Caco-2 (cell line): ENCODE data around the gene STAC2. TPM values are rescaled to one million over a fixed set of nuclear protein-coding genes. Genes with fewer than 3 reads are reported as not detected.

ENCODE experiments used
- BruUV-seq: library from RNA; stranded (reverse); fragments of 400-500 nt; replicated peaks from 2 replicates; lab custom pipeline; 2021; lab: Mats Ljungman, UMichigan
- CTCF ChIA-PET: fragments of 300-600 bp; sonication (Branson Sonifier 250); formaldehyde crosslinking; loops from one replicate; lab custom pipeline; 2022; ENCODE audit warnings: antibody characterized with exemption; lab: Charles Lee
- POLR2A ChIA-PET: fragments of 300-600 bp; sonication (Branson Sonifier 250); formaldehyde crosslinking; loops from one replicate; lab custom pipeline; 2022; ENCODE audit warnings: antibody characterized with exemption; lab: Charles Lee
- DNase-seq, 2 experiments: peaks; one replicate each; pipeline versions ENCODE4 v3.0.0 to v3.0.0-alpha.2; 2020 to 2022
- H3K27me3 ChIP-seq: replicated peaks from 2 replicates; pipeline ENCODE4 v1.6.0; 2011; ENCODE audit warnings: low read length; ENCODE audit not compliant: control insufficient read depth, insufficient read depth
- H3K36me3 ChIP-seq: 2 replicates; pipeline ENCODE4 v1.5.1; 2011; ENCODE audit warnings: low read length; ENCODE audit not compliant: control insufficient read depth, insufficient read depth
- H3K4me1 ChIP-seq: fragments of 250-450 bp; sonication (Bioruptor Pico); 2 replicates; pipeline ENCODE4 v1.5.1; 2020; ENCODE audit warnings: mild to moderate bottlenecking
- H3K4me3 ChIP-seq: 2 replicates; pipeline ENCODE4 v1.5.1; 2011; ENCODE audit warnings: low read depth, mild to moderate bottlenecking, control low read depth, low read length
- H3K9me3 ChIP-seq: fragments of 250-450 bp; sonication (Bioruptor Pico); 2 replicates; pipeline ENCODE4 v1.5.1; 2020; ENCODE audit warnings: mild to moderate bottlenecking, moderate library complexity
- H3K27ac Mint-ChIP-seq: one replicate; pipeline ENCODE4 v1.8.0; 2022; ENCODE audit warnings: mixed read lengths; ENCODE audit not compliant: unreplicated experiment
- H3K27me3 Mint-ChIP-seq: one replicate; pipeline ENCODE4 v1.8.0; 2022; ENCODE audit warnings: mixed read lengths; ENCODE audit not compliant: insufficient read depth, unreplicated experiment
- H3K36me3 Mint-ChIP-seq: one replicate; pipeline ENCODE4 v1.8.0; 2022; ENCODE audit warnings: mild to moderate bottlenecking, mixed read lengths; ENCODE audit not compliant: insufficient read depth, unreplicated experiment
- H3K4me1 Mint-ChIP-seq: one replicate; pipeline ENCODE4 v1.8.0; 2022; ENCODE audit warnings: low read depth, mixed read lengths; ENCODE audit not compliant: unreplicated experiment
- H3K4me3 Mint-ChIP-seq: one replicate; pipeline ENCODE4 v1.8.0; 2022; ENCODE audit warnings: mild to moderate bottlenecking, moderate library complexity, mixed read lengths; ENCODE audit not compliant: unreplicated experiment
- H3K9me3 Mint-ChIP-seq: one replicate; pipeline ENCODE4 v1.8.0; 2022; ENCODE audit warnings: mixed read lengths; ENCODE audit not compliant: unreplicated experiment
- intact Hi-C: fragments of 100-400 bp; cut with micrococcal nuclease; formaldehyde crosslinking; loops from one replicate; pipeline ENCODE4 v1.10.0; 2022; ENCODE audit not compliant: unreplicated experiment
- total RNA-seq: library from RNA; stranded (reverse); gene quantifications from 2 replicates; pipeline ENCODE4 v1.2.3, GENCODE V29; 2022
- TF ChIP-seq, protein P1 (sequence below), 2 experiments: fragments of 200-600 bp in 1 of 2; IDR thresholded peaks; 1 replicate in 1 of 2; 2 replicates in 1 of 2; pipeline versions ENCODE4 v1.5.1 to v1.8.0; 2011 to 2022; ENCODE audit warnings: antibody characterized with exemption in 1 of 2, control low read depth in 1 of 2, inconsistent platforms in 1 of 2, low read depth in 1 of 2, low read length in 1 of 2, mild to moderate bottlenecking in 1 of 2, moderate library complexity in 1 of 2; ENCODE audit not compliant: insufficient read depth in 1 of 2, severe bottlenecking in 1 of 2, unreplicated experiment in 1 of 2

Gene STAC2
- total RNA-seq, 1 experiment from 2014 or later, result 0.09 TPM

DNA sequence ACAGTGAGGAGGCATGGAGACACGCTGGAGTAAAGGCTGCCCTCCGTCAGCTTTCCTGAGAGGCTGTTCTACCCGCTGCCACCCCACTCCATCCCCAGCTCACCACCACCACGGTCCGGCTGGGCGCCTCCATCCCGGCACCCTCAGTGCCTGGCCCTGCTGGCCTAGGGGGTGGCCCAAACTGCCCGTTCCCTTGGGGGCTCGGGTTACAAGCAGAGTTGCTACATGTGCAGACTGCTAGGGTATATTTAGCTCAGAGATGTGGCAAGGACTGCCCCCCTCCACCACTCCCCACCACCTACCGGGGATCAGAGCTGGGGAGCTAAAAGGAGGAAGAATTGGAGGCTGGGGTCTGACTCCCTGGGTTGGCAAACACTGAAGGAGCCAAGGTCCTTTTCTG, 32.4 kb downstream of the STAC2 start:
- ChIA-PET POLR2A (no interaction called here), CTCF (no interaction called here)
- DNase-seq, result no peak

DNA sequence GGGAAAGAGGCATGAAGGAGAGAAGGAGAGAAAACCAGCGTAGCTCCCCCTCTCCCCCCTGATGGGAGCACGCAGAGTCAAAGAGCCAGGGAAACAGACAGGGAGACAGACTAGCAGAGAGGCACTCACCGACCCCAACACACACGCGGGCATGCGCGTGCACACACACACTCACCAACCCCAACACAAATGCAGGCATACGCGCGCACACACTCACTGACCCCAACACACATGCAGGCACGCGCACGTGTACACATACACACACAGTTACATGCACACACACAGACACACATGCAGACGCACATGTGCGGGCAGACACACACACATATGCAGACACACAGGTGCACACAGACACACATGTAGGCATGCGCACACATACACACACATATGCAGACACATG, 32.8 kb downstream of the STAC2 start:
- H3K27ac Mint-ChIP-seq, result no peak overlapping the region
- CTCF ChIA-PET, result no interaction called here
- H3K9me3 Mint-ChIP-seq, result no peaks in the 10 kb centered on the region
- H3K4me1 ChIP-seq, result peaks cover 6% of the 10 kb centered on the region; the same call in 1 of the 2 replicates
- TF ChIP-seq, protein P1, sequence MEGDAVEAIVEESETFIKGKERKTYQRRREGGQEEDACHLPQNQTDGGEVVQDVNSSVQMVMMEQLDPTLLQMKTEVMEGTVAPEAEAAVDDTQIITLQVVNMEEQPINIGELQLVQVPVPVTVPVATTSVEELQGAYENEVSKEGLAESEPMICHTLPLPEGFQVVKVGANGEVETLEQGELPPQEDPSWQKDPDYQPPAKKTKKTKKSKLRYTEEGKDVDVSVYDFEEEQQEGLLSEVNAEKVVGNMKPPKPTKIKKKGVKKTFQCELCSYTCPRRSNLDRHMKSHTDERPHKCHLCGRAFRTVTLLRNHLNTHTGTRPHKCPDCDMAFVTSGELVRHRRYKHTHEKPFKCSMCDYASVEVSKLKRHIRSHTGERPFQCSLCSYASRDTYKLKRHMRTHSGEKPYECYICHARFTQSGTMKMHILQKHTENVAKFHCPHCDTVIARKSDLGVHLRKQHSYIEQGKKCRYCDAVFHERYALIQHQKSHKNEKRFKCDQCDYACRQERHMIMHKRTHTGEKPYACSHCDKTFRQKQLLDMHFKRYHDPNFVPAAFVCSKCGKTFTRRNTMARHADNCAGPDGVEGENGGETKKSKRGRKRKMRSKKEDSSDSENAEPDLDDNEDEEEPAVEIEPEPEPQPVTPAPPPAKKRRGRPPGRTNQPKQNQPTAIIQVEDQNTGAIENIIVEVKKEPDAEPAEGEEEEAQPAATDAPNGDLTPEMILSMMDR (IDR thresholded peaks at IDR 0.05; ENCODE audit: insufficient read depth in 1 of 2, low read depth in 1 of 2, low read length in 1 of 2, severe bottlenecking in 1 of 2, unreplicated experiment in 1 of 2), result no peak
- no peaks in the 10 kb centered on the region for H3K27me3 Mint-ChIP-seq
- H3K36me3 Mint-ChIP-seq, result no peaks in the 10 kb centered on the region
- H3K4me1 Mint-ChIP-seq, result no peaks in the 10 kb centered on the region
- no peak overlapping the region for H3K4me3 ChIP-seq
- no peaks in the 10 kb centered on the region for H3K36me3 ChIP-seq
- POLR2A ChIA-PET, result no interaction called here
- DNase-seq, result no peak
- H3K4me3 Mint-ChIP-seq, result no peak overlapping the region
- no peaks in the 10 kb centered on the region for H3K27me3 ChIP-seq
- intact Hi-C loops, result no loop called here
- BruUV-seq, result no TSS peak
- H3K9me3 ChIP-seq, result no peaks in the 10 kb centered on the region

More for the DNA sequence above, 32.4 kb downstream of the STAC2 start:
- no peak overlapping the region for H3K4me3 Mint-ChIP-seq
- no TSS peak for BruUV-seq
- H3K4me1 Mint-ChIP-seq, result no peaks in the 10 kb centered on the region
- TF ChIP-seq, protein P1 (IDR thresholded peaks at IDR 0.05; ENCODE audit: insufficient read depth in 1 of 2, low read depth in 1 of 2, low read length in 1 of 2, severe bottlenecking in 1 of 2, unreplicated experiment in 1 of 2), result no peak
- H3K9me3 Mint-ChIP-seq, result no peaks in the 10 kb centered on the region
- no peaks in the 10 kb centered on the region for H3K36me3 ChIP-seq
- H3K4me3 ChIP-seq, result no peak overlapping the region
- no peaks in the 10 kb centered on the region for H3K36me3 Mint-ChIP-seq
- no peak overlapping the region for H3K27ac Mint-ChIP-seq
- no peaks in the 10 kb centered on the region for H3K27me3 ChIP-seq
- intact Hi-C loops, result no loop called here
- H3K9me3 ChIP-seq, result no peaks in the 10 kb centered on the region
- H3K4me1 ChIP-seq, result peaks cover 10% of the 10 kb centered on the region; the same call in 1 of the 2 replicates
- no peaks in the 10 kb centered on the region for H3K27me3 Mint-ChIP-seq

DNA sequence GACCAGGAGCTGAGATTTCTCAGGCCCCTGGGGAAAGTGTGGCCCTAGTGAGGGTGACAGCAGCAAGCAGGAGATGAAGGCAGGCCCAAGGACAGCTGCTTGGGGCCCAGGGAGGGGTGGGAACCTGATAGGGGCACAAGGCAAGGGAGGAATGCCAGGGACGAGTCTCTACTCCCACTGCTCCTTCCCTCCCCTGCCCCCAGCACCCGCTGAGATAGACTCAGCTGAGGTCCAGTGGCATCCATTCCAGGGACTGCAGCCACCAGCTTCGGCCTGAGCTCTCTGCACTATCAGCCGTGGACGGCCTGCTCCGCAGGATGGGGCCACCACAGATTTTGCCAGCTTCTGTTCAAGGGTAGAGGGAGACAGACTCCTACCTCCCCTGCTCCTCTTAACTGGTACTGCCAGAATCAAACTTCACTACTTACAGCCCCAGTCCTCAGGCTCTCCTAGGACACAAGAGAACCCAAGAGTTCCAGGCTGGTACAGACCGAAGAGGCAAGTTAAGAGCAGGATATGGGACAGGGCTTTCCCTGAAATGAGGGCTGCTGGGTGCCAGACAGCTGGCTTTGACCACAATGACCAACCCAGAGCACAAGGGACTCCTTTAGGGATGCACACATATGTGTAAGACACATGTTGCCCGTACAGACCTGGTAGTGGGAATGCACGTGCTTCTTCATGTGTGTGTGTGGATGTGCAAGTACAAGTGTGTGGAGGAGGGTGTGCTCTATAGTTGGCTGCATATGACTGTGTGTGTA, 33.8 kb downstream of the STAC2 start:
- peaks cover 5% of the 10 kb centered on the region; the same call in 1 of the 2 replicates for H3K4me1 ChIP-seq
- H3K36me3 ChIP-seq, result no peaks in the 10 kb centered on the region
- Mint-ChIP-seq H3K4me1 (no peaks in the 10 kb centered on the region), H3K27me3 (no peaks in the 10 kb centered on the region), H3K27ac (no peak overlapping the region), H3K9me3 (no peaks in the 10 kb centered on the region), H3K4me3 (no peak overlapping the region), H3K36me3 (no peaks in the 10 kb centered on the region)
- TF ChIP-seq, protein P1 (IDR thresholded peaks at IDR 0.05; ENCODE audit: insufficient read depth in 1 of 2, low read depth in 1 of 2, low read length in 1 of 2, severe bottlenecking in 1 of 2, unreplicated experiment in 1 of 2), result no peak
- intact Hi-C loops, result no loop called here
- no peak overlapping the region for H3K4me3 ChIP-seq
- no TSS peak for BruUV-seq
- H3K9me3 ChIP-seq, result no peaks in the 10 kb centered on the region
- no peaks in the 10 kb centered on the region for H3K27me3 ChIP-seq
- DNase-seq, result no peak
- ChIA-PET POLR2A (no interaction called here), CTCF (no interaction called here)
